ENCODE data around the gene CHRNA7.
"Not testable (repeated sequence)": the region's sequence is repeated elsewhere in the genome, so short reads cannot be mapped to it uniquely, and the experiment has no call there.

CHRNA7 gene

GRCh38 chr15:32119694-32120330 lies 89.5 kb downstream of the CHRNA7 start:
- DNase-seq (ENCODE audit: low read depth in 2 of 2, low spot score in 1 of 2), result no peak

GRCh38 chr15:32120577-32121383 lies 90.5 kb downstream of the CHRNA7 start:
- DNase-seq (ENCODE audit: low read depth in 2 of 2, low spot score in 1 of 2), result no peak

GRCh38 chr15:32121384-32121695 lies 91.0 kb downstream of the CHRNA7 start:
- DNase-seq (ENCODE audit: low read depth in 2 of 2, low spot score in 1 of 2), result no peak

GRCh38 chr15:32122013-32122412 lies 91.7 kb downstream of the CHRNA7 start:
- no peak for DNase-seq (ENCODE audit: low read depth in 2 of 2, low spot score in 1 of 2)

- no peak for DNase-seq (ENCODE audit: low read depth in 2 of 2, low spot score in 1 of 2)
Observed at GRCh38 chr15:32123473-32123872, 93.2 kb downstream of the CHRNA7 start.

GRCh38 chr15:32124726-32125125 lies 94.4 kb downstream of the CHRNA7 start:
- DNase-seq (ENCODE audit: low read depth in 2 of 2, low spot score in 1 of 2), result no peak

GRCh38 chr15:32125595-32125994 lies 95.3 kb downstream of the CHRNA7 start:
- DNase-seq (ENCODE audit: low read depth in 2 of 2, low spot score in 1 of 2), result no peak

GRCh38 chr15:32129815-32130214 lies 99.5 kb downstream of the CHRNA7 start:
- no peak for DNase-seq (ENCODE audit: low read depth in 2 of 2, low spot score in 1 of 2)

GRCh38 chr15:32130823-32131222 lies 100.5 kb downstream of the CHRNA7 start:
- no peak for DNase-seq (ENCODE audit: low read depth in 2 of 2, low spot score in 1 of 2)

GRCh38 chr15:32131803-32132202 lies 101.5 kb downstream of the CHRNA7 start:
- no peak for DNase-seq (ENCODE audit: low read depth in 2 of 2, low spot score in 1 of 2)

- DNase-seq (ENCODE audit: low read depth in 2 of 2, low spot score in 1 of 2), result no peak
Observed at GRCh38 chr15:32132859-32133258, 102.5 kb downstream of the CHRNA7 start.

- DNase-seq (ENCODE audit: low read depth in 2 of 2, low spot score in 1 of 2), result no peak
Observed at GRCh38 chr15:32134842-32135241, 104.5 kb downstream of the CHRNA7 start.

GRCh38 chr15:32135335-32135734 lies 105.0 kb downstream of the CHRNA7 start:
- DNase-seq (ENCODE audit: low read depth in 2 of 2, low spot score in 1 of 2), result no peak

- DNase-seq (ENCODE audit: low read depth in 2 of 2, low spot score in 1 of 2), result not testable (repeated sequence)
Observed at GRCh38 chr15:32145512-32145911, 115.2 kb downstream of the CHRNA7 start.

- DNase-seq (ENCODE audit: low read depth in 2 of 2, low spot score in 1 of 2), result no peak
Observed at GRCh38 chr15:32148833-32149555, 118.7 kb downstream of the CHRNA7 start.

- no peak for DNase-seq (ENCODE audit: low read depth in 2 of 2, low spot score in 1 of 2)
Observed at GRCh38 chr15:32152574-32152973, 122.3 kb downstream of the CHRNA7 start.

- DNase-seq (ENCODE audit: low read depth in 2 of 2, low spot score in 1 of 2), result not testable (repeated sequence)
Observed at GRCh38 chr15:32153868-32154623, 123.7 kb downstream of the CHRNA7 start.

- not testable (repeated sequence) for DNase-seq (ENCODE audit: low read depth in 2 of 2, low spot score in 1 of 2)
Observed at GRCh38 chr15:32162143-32162542, 131.8 kb downstream of the CHRNA7 start.

- not testable (repeated sequence) for DNase-seq (ENCODE audit: low read depth in 2 of 2, low spot score in 1 of 2)
Observed at GRCh38 chr15:32164065-32164464, 133.8 kb downstream of the CHRNA7 start.

GRCh38 chr15:32164747-32165146 lies 134.4 kb downstream of the CHRNA7 start:
- not testable (repeated sequence) for DNase-seq (ENCODE audit: low read depth in 2 of 2, low spot score in 1 of 2)

GRCh38 chr15:32165775-32166174 lies 135.5 kb downstream of the CHRNA7 start:
- DNase-seq (ENCODE audit: low read depth in 2 of 2, low spot score in 1 of 2), result not testable (repeated sequence)
